ENCODE results near the gene EGFL7.
"Not testable (repeated sequence)": the region's sequence is repeated elsewhere in the genome, so short reads cannot be mapped to it uniquely, and the experiment has no call there.

EGFL7 gene

DNA sequence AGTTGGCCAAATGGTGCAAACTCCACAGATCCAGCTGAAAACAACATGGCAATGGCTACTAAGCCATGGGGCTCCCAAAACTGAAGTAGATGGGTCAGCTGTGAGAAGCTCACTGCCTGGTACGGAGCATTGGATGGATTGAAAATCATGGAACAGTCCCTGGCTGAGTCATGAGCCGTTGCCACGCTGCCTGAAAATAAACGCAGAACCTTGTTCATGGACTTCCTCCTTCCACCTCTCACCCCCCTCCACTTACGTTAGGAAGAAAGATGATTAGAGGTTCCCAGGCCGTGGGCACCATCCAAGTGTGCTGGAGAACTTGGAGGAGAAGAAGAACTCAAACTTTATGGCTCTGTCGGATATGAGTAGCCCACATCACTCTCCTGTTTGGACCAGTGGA is 42.8 kb downstream of the EGFL7 start:
- peak in 1 of 2 donors; percentile 47 for DNase-seq

DNA sequence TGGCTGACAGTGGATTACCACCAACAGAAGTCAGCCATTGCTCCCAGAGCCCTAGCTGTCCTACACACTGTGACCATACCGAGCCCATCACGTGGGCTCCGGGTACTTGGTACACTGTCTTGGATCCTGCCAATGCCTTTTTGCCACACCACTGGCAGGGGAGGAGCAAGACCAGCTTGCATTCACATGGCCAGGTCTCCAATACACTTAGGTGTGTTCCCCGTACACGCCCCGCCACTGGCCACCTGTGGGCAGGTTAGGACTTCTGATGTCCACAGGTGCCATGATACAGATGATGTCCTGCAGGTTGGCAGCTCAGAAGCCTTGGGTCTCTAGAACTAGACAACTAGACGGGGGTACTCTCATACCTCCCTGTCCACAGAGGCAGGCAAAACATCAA is 44.3 kb downstream of the EGFL7 start:
- no peak for DNase-seq

DNA sequence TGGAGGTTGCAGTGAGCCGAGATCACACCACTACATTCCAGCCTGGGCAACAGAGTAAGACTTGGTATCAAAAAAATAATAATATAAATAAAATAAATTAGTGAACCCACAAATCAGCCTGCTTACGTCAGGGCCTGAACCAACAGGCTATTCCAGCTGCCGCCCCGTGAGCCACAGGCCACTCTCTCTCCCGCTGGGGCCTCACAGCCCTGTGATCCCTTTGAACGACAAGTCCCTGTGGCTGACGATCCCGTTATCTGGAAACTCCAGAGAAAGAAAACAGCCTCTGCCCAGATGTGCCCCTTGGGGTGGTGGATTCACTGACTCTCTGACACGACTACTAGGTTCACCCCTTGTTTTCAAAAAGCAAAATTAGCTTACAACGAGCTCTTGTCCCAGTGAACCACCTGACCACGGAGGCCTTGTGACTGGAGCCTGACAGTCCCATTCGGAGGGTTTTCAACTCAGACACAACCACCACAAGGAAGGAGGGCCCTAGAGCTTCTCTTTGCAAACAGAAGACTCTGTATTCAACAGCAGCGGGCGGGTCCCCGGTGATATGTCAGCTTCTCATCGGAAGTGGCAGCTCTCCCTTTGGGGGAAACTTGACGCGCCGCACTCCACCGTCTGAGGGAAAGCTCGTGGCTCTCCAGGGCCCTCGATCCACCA is 45.3 kb downstream of the EGFL7 start:
- DNase-seq = no peak

DNA sequence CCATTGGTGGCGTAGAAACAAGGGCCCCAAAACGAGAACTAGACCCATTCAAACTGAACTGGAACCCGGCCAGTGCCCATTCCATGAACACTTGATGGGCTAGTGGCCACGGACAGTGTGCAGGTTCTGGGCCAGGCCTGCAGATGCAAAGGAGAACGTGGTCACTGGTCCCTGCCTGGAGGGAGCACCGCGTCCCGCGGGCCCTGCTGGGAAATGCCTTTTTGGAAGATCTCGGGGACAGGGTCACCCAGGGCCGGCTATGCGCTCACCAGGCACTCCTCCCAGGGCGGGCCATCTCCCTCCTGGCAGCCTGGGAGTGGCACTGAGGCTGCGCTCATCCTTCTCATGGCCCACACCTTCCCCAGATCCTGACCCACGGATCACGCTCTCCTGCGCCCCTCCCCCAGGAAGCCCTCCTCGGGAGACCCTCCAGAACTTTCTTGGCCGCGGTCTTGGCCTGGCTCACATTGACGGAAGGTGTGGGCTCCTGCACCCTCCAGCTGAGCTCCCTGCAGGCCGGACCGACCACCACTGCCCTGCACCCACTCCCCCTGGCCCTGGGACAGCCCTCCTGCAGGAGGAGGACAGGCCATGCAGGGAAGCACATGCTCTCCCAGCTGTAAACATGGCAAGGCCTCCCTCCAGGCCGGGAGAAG is 46.9 kb downstream of the EGFL7 start:
- no peak for DNase-seq

DNA sequence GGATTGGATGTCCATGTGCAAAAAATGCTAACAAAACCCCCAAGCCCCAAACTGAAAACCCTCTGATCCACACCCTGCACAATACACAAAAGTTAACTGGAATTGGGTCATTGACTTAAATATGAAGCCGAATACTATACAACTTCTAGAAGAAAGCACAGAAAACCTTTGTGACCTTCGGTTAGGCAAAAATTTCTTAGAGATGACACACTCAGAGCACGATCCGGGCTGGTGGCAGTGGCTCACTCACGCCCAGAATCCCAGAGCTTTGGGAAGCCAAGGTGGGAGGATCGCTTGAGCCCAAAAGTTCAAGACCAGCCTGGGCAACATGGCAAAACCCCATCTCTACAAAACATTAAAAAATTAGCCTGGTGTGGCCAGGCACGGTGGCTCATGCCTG is 47.8 kb downstream of the EGFL7 start:
- no peak for DNase-seq

DNA sequence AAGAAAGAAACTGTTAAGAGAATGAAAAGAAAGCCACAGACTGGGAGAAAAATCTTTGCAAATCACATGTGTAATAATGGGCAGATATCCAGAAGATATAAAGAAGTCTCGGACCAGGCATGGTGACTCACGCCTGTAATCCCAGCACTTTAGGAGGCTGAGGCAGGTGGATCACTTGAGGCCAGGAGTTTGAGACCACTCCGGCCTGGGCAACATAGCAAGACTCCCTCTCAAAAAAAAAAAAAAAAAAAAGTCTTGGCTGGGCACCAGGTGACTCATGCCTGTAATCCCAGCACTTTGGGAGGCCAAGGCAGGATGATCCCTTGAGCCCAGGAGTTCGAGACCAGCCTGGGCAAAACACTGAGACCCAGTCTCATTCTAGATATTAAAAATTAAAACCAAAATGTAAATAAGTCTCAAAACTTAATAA is 48.5 kb downstream of the EGFL7 start:
- DNase-seq = not testable (repeated sequence)

DNA sequence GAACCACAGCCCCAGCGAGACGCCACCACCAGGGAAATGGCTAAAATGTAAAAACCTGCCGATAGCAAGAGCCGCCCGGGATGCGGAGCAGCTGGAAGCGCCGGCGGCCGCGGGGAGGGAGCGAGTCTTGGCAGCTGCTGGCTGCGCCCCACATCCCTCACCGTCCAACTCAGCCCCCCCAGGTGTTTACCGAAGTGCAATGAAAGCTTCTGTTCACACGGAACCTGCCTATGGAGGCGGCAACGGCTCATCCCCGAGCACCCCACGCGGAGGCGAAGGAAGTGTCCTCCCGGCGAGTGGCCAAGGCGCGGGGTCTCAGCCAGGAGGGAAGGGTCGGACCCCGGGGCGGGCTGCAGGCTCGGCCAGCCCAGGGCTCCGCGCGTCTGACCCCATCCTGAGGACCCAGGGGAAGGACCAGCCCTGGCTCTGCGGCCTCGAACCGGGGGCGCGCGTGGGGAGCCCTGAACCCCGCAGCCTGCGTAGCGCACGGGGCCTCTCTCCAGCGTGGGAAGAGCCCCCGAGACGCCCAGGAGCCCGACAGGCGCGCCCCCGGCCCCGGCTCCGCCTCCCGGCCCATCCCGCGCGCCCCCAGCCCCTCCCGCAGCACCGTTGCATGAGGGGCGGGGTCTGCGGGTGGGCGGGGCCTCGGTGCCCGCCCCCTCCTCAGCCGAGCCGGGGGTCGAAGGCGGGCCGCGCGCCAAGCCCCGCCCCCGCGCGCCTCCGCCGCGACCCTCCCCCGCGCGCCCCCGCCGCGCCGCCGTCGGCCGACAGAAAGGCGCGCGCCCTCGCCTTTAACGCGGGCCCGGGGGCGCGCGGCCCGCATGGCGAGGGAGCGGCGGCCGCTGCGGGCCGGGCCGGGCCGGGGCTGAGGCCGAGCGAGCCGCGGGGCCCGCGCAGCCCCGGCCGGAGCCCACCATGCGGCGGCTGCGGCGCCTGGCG is 49.3 kb downstream of the EGFL7 start, which contains the start of gene DIPK1B:
TSS of gene DIPK1B (plus strand) at position 822 of the 939 bp plus-strand sequence. CDS start at position 916, 94 bp downstream.
- no peak for DNase-seq

DNA sequence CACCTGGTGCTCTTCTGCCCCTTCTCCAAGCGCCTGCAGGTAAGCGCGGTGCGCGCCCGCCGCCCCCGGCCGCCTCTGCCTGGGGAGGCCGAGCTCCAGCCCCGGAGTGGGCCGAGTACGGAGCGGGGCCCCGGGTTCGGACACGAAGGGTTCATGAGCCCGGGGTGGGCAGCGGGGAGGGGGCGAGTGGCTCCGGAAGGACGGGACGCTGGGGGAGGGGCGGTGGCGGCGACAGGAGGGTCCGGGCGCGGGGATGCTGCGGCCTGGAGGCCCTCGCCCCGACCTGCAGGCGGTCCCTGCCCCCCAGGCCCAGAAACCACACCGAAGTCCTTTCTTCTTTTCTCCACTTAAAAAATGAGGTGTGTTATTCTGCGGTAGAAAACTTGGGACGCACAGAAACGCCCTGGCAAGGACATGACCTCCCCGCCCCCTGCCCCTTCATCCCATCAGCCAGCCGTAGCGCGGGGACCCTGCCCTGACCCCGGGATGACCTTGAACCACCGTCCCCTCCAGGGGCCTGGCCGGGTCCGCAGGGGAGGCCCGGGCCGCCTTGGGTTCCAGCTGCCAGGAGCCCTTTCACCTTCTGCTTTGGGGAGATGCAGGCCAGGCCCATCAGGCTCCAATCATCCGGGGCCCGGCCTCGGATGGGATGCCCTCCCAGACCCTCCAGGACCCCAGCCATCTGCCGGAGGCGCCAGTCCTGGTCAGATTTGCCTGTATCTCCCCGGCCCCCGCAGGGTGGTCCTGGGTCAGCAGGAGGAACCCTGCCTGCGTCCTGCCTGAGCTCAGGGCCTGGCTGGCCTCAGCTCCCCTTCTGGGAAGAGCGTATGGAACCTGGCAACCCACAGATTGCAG is 50.2 kb downstream of the EGFL7 start:
- no peak for DNase-seq

DNA sequence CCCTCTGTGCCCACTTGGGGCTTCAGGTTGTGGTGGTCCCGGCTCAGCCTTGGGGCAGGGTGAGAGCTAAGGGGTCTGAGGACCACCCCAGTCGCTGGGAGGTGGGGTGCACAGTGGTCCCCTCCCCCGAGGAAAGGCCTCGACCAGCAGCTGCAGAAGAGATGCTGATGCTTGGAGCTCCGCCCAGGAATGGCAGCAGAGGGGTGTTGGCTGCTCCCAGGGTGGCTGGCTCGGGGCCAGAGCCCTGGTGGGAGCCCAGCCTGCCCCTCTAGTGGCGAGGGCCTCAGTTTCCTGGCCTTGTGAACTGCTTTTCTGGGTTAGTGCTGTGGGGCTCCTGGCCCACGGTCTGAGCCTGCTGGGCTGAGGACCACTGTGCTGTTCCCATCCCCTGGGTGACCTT is 50.8 kb downstream of the EGFL7 start:
- no peak for DNase-seq

DNA sequence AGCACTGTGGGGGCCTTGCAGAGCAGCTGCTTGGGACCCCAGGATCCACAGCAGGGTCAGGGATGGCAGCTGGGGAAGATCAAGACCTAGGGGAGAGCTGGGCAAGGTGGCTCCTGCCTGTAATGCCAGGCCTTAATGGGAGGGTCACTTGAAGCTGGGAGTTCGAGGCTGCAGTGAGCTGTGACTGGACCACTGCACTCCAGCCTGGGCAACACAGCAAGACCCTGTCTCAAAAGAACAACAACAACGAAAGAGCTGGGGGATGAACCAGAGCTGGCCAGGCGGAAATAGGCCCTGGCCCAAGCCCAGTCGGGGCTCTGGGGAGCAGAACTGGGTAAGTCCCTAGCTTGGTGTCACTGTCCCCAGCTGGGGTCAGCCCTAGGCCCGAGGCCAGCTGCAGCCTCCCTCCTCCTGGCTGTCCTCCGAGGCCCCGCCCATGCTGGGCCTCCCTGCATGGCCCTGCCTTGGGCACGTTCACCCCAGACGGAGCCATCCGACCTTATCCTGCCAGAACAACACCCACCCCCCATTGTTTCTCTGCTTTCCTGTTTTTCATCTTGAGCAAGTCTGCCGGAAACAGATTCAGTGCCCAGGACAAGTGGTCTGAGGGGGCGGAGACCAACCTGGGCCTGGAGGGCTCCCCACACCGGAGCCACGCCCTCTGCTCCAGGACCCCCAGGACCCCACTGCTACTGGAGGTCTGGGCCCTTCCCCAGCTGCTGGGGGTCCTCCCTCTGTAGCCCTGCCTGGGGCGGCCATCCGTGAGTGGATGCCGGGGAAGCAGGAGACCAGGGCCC is 51.6 kb downstream of the EGFL7 start:
- no peak for DNase-seq

DNA sequence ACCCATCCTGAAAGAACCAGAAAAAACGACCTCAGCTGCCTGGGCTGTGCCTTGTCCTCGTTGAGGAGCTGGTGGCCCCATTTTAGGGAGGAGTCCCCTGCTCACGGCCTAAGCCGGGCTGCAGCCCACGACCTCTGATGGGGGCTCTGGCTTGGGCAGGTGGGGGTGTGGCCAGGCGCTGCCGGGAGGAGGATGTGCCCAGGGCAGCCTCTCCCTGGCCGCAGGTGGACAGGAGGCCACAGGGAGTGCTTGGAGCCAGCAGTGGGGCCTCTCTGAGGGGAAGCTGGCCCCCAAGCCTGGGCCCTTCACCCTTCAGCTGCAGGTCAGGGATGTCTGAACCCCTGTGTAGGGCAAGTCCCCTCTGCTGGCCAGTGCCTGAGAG is 52.2 kb downstream of the EGFL7 start:
- no peak for DNase-seq

DNA sequence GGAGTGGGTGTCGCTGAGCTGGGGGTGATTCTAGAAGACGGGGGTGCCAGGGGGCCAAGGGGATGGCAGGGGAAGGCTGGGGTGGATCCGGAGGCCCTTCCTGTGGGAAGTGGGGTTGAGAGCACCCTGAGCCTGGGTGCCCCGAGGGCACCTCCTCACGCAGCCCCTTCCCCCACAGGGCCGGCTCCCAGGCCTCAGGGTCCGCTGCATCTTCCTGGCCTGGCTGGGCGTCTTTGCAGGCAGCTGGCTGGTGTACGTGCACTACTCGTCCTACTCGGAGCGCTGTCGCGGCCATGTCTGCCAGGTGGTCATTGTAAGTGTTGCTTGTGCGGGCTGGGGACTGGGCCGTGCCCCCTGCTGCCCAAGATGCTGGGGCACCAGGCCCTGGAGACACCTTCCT is 54.7 kb downstream of the EGFL7 start:
- no peak for DNase-seq

DNA sequence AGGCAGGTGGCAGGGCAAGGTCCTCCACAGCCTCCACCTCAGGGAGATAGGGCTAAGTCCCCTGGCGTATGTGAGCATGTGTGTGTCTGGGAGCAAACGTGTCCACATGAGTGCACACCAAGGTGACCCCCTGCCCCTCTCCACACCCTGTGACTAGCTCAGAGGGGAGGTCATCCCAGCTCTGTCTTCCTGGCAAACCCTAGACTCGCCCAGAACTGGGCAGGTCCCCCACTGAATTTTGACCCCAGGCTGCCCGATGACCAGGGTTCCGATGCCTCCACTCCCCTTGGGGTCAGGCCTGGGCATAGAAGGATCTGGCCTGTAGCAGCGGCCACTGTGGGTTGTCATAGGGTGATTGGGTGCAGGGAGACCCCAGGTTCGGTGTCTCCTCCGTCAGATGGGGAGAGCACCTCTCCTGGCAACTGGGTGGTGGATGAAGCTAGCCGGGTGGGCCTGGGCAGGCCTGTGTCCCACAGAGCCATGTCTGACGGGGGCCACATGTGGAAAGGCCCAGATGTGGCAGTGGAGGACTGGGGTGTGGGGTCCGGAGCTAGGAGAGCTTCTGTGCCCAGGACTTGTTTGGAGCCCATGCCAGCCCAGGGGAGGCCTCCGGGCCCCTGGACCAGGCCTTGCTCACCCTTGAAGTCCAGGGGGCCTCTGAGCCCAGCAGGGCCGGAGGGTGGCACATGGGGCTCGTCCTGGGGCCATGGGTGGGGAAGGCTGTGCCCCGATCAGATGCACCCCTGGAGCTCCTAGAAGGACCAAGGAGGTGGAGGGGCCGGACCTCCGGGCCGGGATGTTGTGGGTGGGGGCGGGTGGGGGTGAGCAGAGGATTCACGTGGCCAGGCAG is 55.9 kb downstream of the EGFL7 start:
- DNase-seq = no peak

DNA sequence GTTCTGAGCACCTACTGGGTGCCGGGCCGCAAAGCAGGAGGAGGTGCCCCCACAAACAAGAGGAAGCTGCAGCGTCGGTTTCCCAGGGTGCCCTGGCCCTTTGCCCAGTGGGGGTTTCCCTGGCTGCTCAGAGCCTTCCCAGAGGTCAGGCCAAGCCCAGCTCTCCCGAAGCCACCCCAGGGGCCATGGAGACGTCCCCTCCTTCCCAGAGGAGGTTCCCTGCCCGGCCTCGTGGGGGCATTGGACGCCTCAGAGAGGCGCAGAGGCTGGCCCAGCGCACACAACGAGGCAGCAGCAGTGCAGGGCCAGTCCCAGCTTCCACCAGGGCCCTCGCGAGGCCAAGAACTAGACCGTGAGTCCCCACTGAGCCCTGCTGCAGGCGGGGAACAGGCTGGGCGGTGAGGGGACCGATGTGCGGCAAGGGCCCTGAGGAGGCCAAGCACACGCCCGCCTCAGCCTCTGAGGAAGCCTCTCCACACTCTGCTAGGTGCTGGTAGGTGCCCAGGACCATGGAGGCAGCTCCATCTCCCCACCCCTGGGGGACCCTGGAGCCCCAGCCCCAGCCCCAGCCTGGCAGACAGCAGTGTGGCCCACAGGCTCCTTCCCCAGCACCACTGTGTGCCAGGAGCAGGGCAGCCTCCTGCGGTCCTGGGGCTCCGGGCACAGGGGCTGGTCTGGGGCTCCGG is 56.6 kb downstream of the EGFL7 start:
- DNase-seq = peak in 1 of 2 donors; percentile 45

DNA sequence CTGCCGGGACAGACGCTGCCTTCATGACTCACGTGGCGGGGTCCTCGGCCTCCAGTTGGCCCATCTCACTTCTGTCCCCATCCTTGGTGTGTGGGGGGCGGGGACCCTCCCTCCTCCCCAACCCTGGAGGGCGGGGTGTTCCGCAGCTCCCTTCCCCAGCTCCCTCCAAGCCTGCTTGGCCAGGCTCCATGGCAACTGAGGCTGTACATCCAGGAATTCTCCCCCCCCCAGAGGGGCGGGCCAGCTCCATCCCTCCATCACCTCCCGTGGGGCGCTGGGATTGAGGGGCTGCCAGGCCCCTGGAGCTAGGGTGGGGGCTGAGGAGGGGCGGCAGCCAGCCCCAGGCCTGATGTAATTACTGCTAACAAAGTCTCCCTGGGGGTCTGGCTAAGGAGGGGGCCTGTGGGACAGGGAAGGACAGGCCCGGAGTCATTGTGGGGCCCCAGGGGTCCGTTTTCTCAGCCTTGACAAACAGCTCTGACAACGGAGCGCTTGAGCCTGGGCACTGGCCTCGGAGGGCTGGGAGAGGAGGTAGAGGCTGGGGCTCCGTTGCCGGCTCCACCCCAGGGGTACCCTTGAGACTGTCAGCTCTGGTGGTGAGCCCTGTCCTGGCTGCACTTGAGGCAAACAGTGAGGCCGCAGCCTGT is 57.7 kb downstream of the EGFL7 start:
- DNase-seq = no peak

DNA sequence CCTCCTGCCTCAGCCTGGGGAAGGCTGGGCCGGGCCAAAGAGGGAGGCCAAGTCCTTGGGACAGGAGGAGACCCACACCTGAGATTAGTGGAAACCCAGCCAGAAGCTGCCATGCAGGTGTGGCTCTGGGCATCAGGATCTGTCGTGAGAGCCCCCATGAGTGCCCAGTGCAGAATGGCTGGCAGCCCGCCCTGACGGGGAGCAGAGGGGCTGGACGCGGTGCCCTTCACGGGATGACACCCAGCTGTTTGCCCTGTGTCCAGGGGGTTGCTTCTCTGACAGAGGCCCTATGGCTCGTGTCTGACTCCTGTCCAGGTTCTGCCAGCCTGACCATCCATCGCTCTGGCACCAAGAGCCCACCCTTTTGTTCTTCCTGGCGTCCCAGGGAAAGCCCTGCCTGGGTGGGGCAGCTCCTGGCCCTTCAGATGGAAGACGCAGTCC is 58.2 kb downstream of the EGFL7 start:
- DNase-seq = no peak

DNA sequence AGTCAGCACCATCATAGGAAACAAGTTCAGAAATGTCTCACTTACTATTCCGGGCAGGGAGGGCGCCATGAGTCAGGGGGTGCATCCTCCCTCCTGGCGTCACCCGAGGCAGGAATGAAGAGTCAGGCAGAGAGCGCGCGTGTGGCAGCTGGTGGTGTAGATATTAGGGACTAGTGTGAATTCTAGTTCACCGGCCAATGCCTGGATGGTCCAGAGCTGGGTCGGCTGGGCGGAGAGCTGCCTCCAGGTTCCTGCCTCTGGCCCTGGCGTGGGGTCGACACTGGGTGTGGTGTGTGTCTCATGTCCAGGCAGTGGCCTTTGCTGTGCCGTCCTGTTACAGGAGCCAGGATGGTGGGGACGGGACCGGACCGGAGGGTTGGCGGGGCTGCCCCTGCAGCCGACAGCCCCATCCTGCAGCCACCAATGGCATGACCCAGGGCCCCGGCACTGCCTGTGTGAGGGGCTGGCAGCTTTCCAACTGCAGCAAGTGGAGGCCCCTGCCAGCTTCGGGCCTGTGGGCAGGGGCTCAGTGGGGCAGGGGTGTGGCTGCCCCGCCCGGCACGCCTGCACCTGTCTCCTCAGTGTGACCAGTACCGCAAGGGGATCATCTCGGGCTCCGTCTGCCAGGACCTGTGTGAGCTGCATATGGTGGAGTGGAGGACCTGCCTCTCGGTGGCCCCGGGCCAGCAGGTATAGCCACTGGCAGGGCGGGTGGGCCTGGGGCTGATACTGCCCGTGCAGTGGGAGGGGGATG is 58.8 kb downstream of the EGFL7 start:
- DNase-seq = no peak

All from CD4-positive, alpha-beta T cell treated with Interleukin-4 for 1 hour (primary cell).